Naive thymus-derived CD4-positive, alpha-beta T cell (primary cell): Measurements from ENCODE around the gene PRLR. TPM values are rescaled to one million over a fixed set of nuclear protein-coding genes. Genes with fewer than 3 reads are reported as not detected.
"Not testable (repeated sequence)": the region's sequence is repeated elsewhere in the genome, so short reads cannot be mapped to it uniquely, and the experiment has no call there.

Experiments used
- ATAC-seq: fragments of 150-1000 bp; cut with Tn5 transposase; 2 replicates; pipeline ENCODE4 v1.10.0; 2021; ENCODE audit warnings: mild to moderate bottlenecking, moderate library complexity
- CTCF ChIA-PET: fragments of 350-600 bp; sonication (Branson Sonifier 250); formaldehyde crosslinking; loops from one replicate; lab custom pipeline; 2021; ENCODE audit warnings: antibody characterized with exemption; lab: Charles Lee
- POLR2A ChIA-PET: fragments of 350-600 bp; sonication (Branson Sonifier 250); formaldehyde crosslinking; loops from one replicate; lab custom pipeline; 2021; ENCODE audit warnings: antibody characterized with exemption, inconsistent platforms; lab: Charles Lee
- DNase-seq, 9 donors: peaks; one replicate each; pipeline versions ENCODE4 v3.0.0 to v3.0.0-alpha.2; 2020 to 2022; ENCODE audit warnings: mixed read lengths in 1 of 9
- H3K27ac ChIP-seq: one replicate; pipeline ENCODE4 v1.7.0; 2013; ENCODE audit warnings: mild to moderate bottlenecking, low read depth, low read length, moderate library complexity
- H3K27me3 ChIP-seq, 2 donors: one replicate each; pipeline ENCODE4 v1.7.0; 2013; ENCODE audit warnings: low read length in 2 of 2, mild to moderate bottlenecking in 2 of 2, moderate library complexity in 2 of 2; ENCODE audit not compliant: control insufficient read depth in 2 of 2, insufficient read depth in 2 of 2
- H3K36me3 ChIP-seq, 3 experiments: 1 replicate in 2 of 3; 2 replicates in 1 of 3; pipeline ENCODE4 v1.7.0; 2013; ENCODE audit warnings: low read length in 3 of 3, mild to moderate bottlenecking in 3 of 3, moderate library complexity in 1 of 3; ENCODE audit not compliant: insufficient read depth in 3 of 3, control insufficient read depth in 2 of 3
- H3K4me1 ChIP-seq, 2 donors: one replicate each; pipeline ENCODE4 v1.7.0; 2013; ENCODE audit warnings: low read length in 2 of 2, mild to moderate bottlenecking in 2 of 2, moderate library complexity in 1 of 2; ENCODE audit not compliant: control insufficient read depth in 2 of 2, insufficient read depth in 2 of 2
- H3K4me3 ChIP-seq: 2 replicates; pipeline ENCODE4 v1.7.0; 2013; ENCODE audit warnings: mild to moderate bottlenecking, low read length
- H3K9me3 ChIP-seq, 3 experiments: 1 replicate in 2 of 3; 2 replicates in 1 of 3; pipeline ENCODE4 v1.7.0; 2013; ENCODE audit warnings: low read length in 3 of 3; ENCODE audit not compliant: control insufficient read depth in 2 of 3
- H3K27ac Mint-ChIP-seq, 9 donors: one replicate each; pipeline ENCODE4 v1.8.0; 2020 to 2022; ENCODE audit warnings: mixed read lengths in 9 of 9, mild to moderate bottlenecking in 8 of 9, moderate library complexity in 5 of 9, inconsistent platforms in 2 of 9
- H3K27me3 Mint-ChIP-seq, 5 donors: one replicate each; pipeline ENCODE4 v1.8.0; 2021 to 2022; ENCODE audit warnings: mixed read lengths in 5 of 5, mild to moderate bottlenecking in 1 of 5
- H3K36me3 Mint-ChIP-seq, 5 donors: one replicate each; pipeline ENCODE4 v1.8.0; 2020 to 2022; ENCODE audit warnings: mixed read lengths in 5 of 5, mild to moderate bottlenecking in 3 of 5, inconsistent platforms in 1 of 5
- H3K4me1 Mint-ChIP-seq, 7 donors: one replicate each; pipeline ENCODE4 v1.8.0; 2020 to 2022; ENCODE audit warnings: mixed read lengths in 7 of 7, mild to moderate bottlenecking in 3 of 7, inconsistent platforms in 1 of 7
- H3K4me3 Mint-ChIP-seq, 10 donors: one replicate each; pipeline ENCODE4 v1.8.0; 2020 to 2022; ENCODE audit warnings: mild to moderate bottlenecking in 10 of 10, mixed read lengths in 10 of 10, moderate library complexity in 6 of 10, inconsistent platforms in 2 of 10
- H3K9me3 Mint-ChIP-seq, 11 donors: one replicate each; pipeline ENCODE4 v1.8.0; 2020 to 2022; ENCODE audit warnings: mixed read lengths in 11 of 11, mild to moderate bottlenecking in 4 of 11, inconsistent platforms in 1 of 11, moderate library complexity in 1 of 11
- intact Hi-C, 2 donors: fragments of 100-400 bp; cut with micrococcal nuclease; formaldehyde crosslinking; loops; one replicate each; pipeline ENCODE4 v1.15.1; 2023
- polyA plus RNA-seq, 2 donors: library from polyadenylated mRNA; unstranded; fragments of 300-500 nt; fragmentation: Illumina TruSeq; gene quantifications; one replicate each; pipeline ENCODE4 v1.2.3, GENCODE V29; 2021
- total RNA-seq, 6 experiments: library from RNA in 5 of 6; stranded (reverse) in 5 of 6; gene quantifications; 1 replicate in 5 of 6; 2 replicates in 1 of 6; pipeline ENCODE4 v1.2.3 and lab custom pipeline; 2021 to 2026

The PRLR gene
- total and polyA plus RNA-seq, 7 experiments from 2014 or later = 0.03 to 1.4 TPM; not detected in 5

DNA sequence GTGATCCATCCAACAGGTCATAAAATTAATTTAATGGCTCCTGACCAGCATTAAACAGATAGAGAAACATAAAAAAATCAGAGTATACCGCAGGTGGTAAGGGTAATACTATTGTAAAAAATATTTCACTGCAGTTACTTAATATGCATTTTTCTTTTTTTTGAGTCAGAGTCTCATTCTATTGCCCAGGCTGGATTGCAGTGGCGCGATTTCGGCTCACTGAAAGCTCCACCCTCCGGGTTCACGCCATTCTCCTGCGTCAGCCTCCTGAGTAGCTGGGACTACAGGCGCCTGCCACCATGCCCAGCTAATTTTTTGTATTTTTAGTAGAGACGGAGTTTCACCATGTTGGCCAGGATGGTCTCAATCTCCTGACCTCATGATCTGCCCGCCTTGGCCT lies 15.1 kb upstream of the PRLR start:
- DNase-seq, H3K4me3 Mint-ChIP-seq, H3K27ac ChIP-seq, H3K36me3 ChIP-seq, H3K4me3 ChIP-seq, H3K9me3 ChIP-seq, intact Hi-C loops, H3K4me1 Mint-ChIP-seq, POLR2A ChIA-PET, H3K9me3 Mint-ChIP-seq, ATAC-seq, H3K36me3 Mint-ChIP-seq, H3K27me3 ChIP-seq, H3K4me1 ChIP-seq, H3K27ac Mint-ChIP-seq: not testable (repeated sequence)
- CTCF ChIA-PET = interaction anchor here (0.6 to 0.7 kb wide), 2 partner anchors 141 to 209 kb away, joined by 3 read pairs; no protein-coding TSS in a partner anchor
- peaks cover 0 to 27% (median 0%) of the 10 kb centered on the region in 5 donors for H3K27me3 Mint-ChIP-seq

DNA sequence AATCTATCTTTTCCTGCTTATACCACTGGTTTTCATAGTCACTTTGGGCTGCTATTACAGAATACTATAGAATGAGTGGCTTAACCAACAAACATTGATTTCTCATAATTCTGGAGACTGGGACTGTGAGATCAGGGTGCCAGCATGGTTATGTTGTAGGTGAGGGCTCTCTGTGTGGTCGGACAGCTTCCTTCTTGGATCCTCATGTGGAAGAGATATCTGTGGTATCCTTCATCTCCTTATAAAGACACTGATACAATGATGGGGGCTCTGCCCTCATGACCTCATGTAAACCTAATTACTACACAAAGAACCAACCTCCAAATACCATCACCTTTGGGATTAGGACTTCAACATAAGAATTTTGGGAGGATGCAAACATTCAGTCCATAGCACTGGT lies 13.9 kb upstream of the PRLR start:
- Histone ChIP-seq H3K9me3 (no peaks in the 10 kb centered on the region), H3K27me3 (no peaks in the 10 kb centered on the region), H3K4me3 (no peak overlapping the region), H3K36me3 (no peaks in the 10 kb centered on the region), H3K4me1 (no peaks in the 10 kb centered on the region), H3K27ac (no peak overlapping the region)
- peaks cover 0 to 27% (median 0%) of the 10 kb centered on the region in 5 donors for H3K27me3 Mint-ChIP-seq
- ATAC-seq (no peak), DNase-seq (no peak)
- no peak overlapping the region for H3K27ac Mint-ChIP-seq
- ChIA-PET CTCF (no interaction called here), POLR2A (no interaction called here)
- peaks cover 0 to 2% (median 0%) of the 10 kb centered on the region in 7 donors for H3K4me1 Mint-ChIP-seq
- no peaks in the 10 kb centered on the region for H3K9me3 Mint-ChIP-seq
- intact Hi-C loops = no loop called here
- H3K36me3 Mint-ChIP-seq = no peaks in the 10 kb centered on the region
- H3K4me3 Mint-ChIP-seq = no peak overlapping the region

DNA sequence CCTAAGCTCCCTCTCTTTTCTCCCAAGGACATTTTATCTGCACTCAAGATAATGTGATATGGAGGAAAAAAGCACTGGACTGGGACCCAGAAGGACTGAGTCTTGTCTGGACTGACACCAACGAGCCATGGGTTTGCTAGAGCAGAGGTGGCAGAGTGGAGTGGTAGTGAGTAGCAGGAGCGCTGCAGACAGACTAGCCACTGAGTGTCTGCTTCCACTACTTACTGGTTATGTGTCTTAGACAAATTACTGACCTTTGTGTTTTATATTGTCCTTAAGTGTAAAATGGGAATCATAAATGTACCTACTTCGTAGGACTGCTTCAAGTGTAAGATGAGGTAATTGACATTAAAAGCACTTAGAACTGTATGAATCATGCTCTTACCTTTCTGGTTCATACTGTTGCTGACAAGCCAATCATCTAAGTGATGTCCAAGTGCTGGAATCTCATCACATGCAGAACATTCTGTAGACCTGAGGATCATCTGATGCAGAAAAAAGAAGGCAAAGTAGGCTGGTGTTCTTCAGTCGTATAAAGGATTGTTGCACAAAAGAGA lies 12.5 kb upstream of the PRLR start:
- H3K4me3 Mint-ChIP-seq = no peak overlapping the region
- CTCF ChIA-PET = no interaction called here

DNA sequence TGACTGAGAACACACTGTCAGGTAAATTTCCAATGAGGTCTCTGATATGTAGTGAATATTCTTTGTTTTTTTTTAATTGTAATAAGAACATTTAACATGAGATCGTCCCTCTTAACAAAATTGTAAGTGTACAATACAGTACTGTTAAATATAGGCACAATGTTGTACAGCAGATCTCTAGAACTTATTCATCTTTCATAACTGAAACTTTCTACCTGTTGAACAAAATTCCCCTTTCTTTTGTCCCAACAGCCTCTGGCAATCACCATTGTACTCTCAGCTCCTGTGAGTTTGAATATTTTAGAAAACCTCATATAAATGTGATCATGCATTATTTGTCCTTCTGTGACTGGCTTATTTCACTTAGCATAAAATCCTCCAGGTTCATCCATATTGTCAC lies 10.6 kb upstream of the PRLR start:
- Mint-ChIP-seq H3K9me3 (peaks cover 0 to 5% (median 0%) of the 10 kb centered on the region in 11 donors), H3K27me3 (peaks cover 0 to 21% (median 7%) of the 10 kb centered on the region in 5 donors), H3K4me1 (no peaks in the 10 kb centered on the region), H3K27ac (no peak overlapping the region), H3K36me3 (no peaks in the 10 kb centered on the region), H3K4me3 (no peak overlapping the region)
- intact Hi-C loops = no loop called here
- DNase-seq (no peak), ATAC-seq (no peak)
- H3K27ac ChIP-seq = no peak overlapping the region
- H3K4me1 ChIP-seq = no peaks in the 10 kb centered on the region
- no peak overlapping the region for H3K4me3 ChIP-seq
- CTCF ChIA-PET = no interaction called here
- H3K36me3 ChIP-seq = no peaks in the 10 kb centered on the region
- POLR2A ChIA-PET = no interaction called here
- H3K9me3 ChIP-seq = no peaks in the 10 kb centered on the region
- no peaks in the 10 kb centered on the region for H3K27me3 ChIP-seq

More for the DNA sequence above, 12.5 kb upstream of the PRLR start:
- Histone ChIP-seq H3K4me1 (no peaks in the 10 kb centered on the region), H3K4me3 (no peak overlapping the region), H3K27ac (no peak overlapping the region), H3K36me3 (no peaks in the 10 kb centered on the region), H3K27me3 (no peaks in the 10 kb centered on the region), H3K9me3 (no peaks in the 10 kb centered on the region)
- Mint-ChIP-seq H3K27me3 (peaks cover 0 to 22% (median 1%) of the 10 kb centered on the region in 5 donors), H3K4me1 (peaks cover 0 to 2% (median 0%) of the 10 kb centered on the region in 7 donors), H3K36me3 (no peaks in the 10 kb centered on the region), H3K9me3 (no peaks in the 10 kb centered on the region), H3K27ac (no peak overlapping the region)
- ATAC-seq (no peak), DNase-seq (no peak)
- POLR2A ChIA-PET = no interaction called here
- intact Hi-C loops = no loop called here

DNA sequence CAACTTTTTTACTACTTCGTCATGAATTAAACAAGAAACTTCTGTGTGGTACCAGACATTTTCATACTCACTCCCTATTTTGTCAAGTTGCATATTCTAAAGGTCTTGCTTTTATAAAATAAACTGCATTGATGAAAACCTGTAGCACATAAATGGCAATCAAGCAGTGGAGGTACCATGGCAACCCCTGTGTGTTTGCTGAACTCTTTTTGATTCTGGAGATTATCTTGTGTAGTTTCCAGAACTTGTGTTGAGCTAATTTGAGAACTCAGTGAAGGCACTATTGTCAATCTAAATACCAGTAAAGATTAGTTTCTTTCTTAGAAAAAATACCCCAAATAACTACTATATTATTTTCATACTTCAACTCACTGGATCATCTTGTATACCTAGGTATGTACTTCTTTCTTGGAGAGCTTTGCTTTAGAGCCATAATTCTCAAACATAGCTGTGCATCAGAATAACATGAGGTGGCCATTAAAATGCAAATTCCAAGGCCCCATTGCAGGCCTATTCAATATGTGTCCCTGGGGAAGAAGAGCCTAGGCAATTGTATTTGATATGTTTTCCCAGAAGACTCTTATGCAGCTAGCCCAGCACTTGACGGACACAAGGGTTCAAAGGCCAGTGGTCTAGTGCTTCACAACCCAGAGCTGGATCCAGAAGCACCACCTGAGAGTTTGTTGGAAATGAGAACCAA lies 9.8 kb upstream of the PRLR start:
- no peaks in the 10 kb centered on the region for H3K9me3 ChIP-seq
- Mint-ChIP-seq H3K4me3 (no peak overlapping the region), H3K36me3 (no peaks in the 10 kb centered on the region), H3K9me3 (peaks cover 0 to 5% (median 0%) of the 10 kb centered on the region in 11 donors), H3K4me1 (no peaks in the 10 kb centered on the region), H3K27me3 (peaks cover 0 to 17% (median 7%) of the 10 kb centered on the region in 5 donors), H3K27ac (no peak overlapping the region)
- no peak overlapping the region for H3K27ac ChIP-seq
- no peaks in the 10 kb centered on the region for H3K36me3 ChIP-seq
- ChIA-PET POLR2A (no interaction called here), CTCF (no interaction called here)
- no peak overlapping the region for H3K4me3 ChIP-seq
- intact Hi-C loops = no loop called here
- no peaks in the 10 kb centered on the region for H3K27me3 ChIP-seq
- ATAC-seq (no peak), DNase-seq (no peak)
- H3K4me1 ChIP-seq = no peaks in the 10 kb centered on the region

DNA sequence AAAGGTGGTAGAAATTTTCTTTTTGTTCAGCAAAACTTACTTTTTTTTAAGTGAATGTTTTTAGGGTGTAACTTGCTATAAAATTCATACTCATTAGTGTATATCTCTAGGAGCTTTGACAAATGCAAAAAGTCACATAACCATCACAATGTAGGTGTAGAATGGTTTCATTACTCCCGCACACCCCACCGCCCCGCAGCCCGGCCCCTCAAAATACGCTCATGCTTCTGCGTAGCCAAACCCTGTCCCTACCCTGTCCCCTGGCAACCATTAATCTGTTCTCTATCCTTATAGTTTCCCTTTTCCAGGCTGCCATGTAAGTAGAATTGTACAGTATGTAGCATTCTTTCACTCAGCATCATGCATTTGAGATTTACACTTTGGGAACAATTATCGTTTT lies 9.2 kb upstream of the PRLR start:
- POLR2A ChIA-PET = no interaction called here

More for the DNA sequence above, 9.2 kb upstream of the PRLR start:
- intact Hi-C loops = no loop called here
- Mint-ChIP-seq H3K27ac (no peak overlapping the region), H3K9me3 (peaks cover 0 to 5% (median 0%) of the 10 kb centered on the region in 11 donors), H3K27me3 (peaks cover 0 to 19% (median 8%) of the 10 kb centered on the region in 5 donors), H3K36me3 (no peaks in the 10 kb centered on the region), H3K4me1 (no peaks in the 10 kb centered on the region), H3K4me3 (no peak overlapping the region)
- Histone ChIP-seq H3K27ac (no peak overlapping the region), H3K36me3 (no peaks in the 10 kb centered on the region), H3K9me3 (no peaks in the 10 kb centered on the region), H3K4me1 (no peaks in the 10 kb centered on the region), H3K4me3 (no peak overlapping the region), H3K27me3 (no peaks in the 10 kb centered on the region)
- DNase-seq = no peak
- no peak for ATAC-seq
- CTCF ChIA-PET = no interaction called here
